ENCODE results near the gene OPN1MW3.

GRCh38 chrX:154315416-154315815, 58.0 kb downstream of the OPN1MW3 start:
- TF ChIP-seq CTCF (IDR thresholded peaks at IDR 0.05; ENCODE audit: poor library complexity, severe bottlenecking) (no peak), EP300 (conservative IDR thresholded peaks at IDR 0.05; ENCODE audit: poor library complexity, severe bottlenecking) (no peak)
